ENCODE results near the gene MEI1. TPM values are rescaled to one million over a fixed set of nuclear protein-coding genes. Genes with fewer than 3 reads are reported as not detected.

Gene MEI1, protein sequence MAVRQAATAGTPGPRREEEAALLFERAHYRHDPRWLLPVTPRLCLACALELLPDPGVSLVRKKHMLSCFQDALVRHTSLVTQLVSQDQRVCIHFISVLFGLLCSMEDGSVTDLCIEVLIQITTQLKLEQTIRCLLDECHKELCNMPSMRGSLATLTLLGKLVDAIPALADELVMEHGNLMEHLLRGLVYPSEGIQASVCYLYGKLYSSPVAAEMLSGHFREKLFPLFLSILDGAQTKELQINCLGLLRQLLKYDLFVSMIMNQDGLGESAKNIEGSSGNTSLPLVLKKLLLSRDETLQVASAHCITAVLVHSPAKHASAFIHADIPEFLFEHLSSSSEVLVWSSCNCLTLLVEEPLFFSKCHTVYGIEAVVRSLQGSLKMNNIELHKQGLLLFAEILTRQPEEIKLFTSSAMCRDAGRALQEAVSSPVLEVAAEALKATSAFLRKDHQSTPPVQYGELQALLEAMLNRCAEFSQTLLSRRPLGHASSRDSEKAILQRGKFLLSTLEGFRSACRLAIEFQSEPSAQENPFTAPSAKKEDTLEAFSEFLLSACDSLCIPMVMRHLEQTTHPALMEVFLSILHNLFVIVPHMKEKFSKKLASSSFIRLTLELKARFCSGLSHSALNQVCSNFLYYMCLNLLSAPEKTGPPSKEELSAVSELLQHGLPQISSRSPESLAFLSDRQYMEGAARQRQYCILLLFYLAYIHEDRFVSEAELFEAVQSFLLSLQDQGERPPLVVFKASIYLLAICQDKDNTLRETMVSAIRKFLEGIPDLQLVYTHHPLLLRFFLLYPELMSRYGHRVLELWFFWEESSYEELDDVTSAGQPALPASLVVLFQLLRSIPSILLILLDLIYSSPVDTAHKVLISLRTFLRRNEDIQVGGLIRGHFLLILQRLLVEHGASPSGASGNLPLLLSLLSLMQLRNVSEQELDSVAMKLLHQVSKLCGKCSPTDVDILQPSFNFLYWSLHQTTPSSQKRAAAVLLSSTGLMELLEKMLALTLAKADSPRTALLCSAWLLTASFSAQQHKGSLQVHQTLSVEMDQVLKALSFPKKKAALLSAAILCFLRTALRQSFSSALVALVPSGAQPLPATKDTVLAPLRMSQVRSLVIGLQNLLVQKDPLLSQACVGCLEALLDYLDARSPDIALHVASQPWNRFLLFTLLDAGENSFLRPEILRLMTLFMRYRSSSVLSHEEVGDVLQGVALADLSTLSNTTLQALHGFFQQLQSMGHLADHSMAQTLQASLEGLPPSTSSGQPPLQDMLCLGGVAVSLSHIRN
- total RNA-seq (2022), result not detected in 2 replicates
- Bru-seq, nascent RNA, result percentile 7 among the genes with signal in this experiment
- BruChase-seq, experiment 1, labeled RNA remaining after a 2-hour chase, result percentile 4 among the genes with signal in this experiment
- percentile 5 among the genes with signal in this experiment for BruChase-seq, experiment 2, labeled RNA remaining after a 6-hour chase
- long read RNA-seq, result 0 reads

DNA sequence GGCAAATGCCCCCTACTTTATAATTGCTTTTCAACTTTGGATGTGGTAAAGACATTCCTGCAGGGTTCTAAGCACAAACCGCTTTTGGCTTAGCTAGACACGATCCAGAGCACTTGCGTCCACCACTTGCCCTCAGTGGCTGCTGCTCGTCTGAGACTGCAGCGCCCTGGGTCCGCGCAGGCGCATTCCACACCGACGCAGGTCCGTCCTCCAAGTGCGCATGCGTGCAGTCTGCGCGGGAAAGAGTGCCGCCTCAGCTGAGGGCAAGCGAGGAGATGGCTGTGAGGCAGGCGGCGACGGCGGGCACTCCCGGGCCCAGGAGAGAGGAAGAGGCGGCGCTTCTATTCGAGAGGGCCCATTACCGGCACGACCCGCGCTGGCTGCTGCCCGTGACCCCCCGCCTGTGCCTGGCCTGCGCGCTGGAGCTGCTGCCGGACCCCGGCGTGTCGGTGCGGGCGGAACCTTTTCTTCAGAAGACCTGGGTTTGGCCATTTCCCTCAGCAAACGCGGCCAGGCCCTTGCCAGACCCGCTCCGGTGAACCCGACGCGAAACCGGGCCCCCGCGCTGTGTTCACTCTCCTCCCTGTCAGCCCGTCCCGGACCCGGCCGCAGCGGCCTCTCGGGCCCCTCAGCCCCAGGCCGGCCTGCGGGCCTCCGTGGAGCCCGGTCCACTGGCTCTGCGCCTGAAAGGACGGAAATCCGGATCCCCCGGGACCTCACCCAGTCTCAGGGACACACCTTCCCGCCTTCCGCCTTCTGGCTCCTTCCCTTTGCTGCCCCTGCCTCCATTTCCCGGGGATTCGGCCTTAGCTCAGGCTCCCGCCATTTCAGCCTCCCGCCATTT is at the start of gene MEI1:
Gene MEI1, plus strand, starts transcription at position 240 of the 844 bp plus-strand sequence. Its CDS starts 36 bp downstream, at position 276.
- CTCF ChIA-PET, result interaction anchor here (0.6 to 1.2 kb wide), 2 partner anchors 32 to 43 kb away, joined by 3 to 5 read pairs; no protein-coding TSS in a partner anchor
- intact Hi-C loops (cut with micrococcal nuclease; ENCODE audit: unreplicated experiment), result no loop called here
- no peaks in the 10 kb centered on the region for H3K36me3 Mint-ChIP-seq (ENCODE audit: insufficient read depth, unreplicated experiment)
- H3K4me1 Mint-ChIP-seq (ENCODE audit: low read depth, unreplicated experiment), result no peaks in the 10 kb centered on the region
- Histone ChIP-seq H3K9me3 (no peaks in the 10 kb centered on the region), H3K27me3 (replicated peaks; ENCODE audit: control insufficient read depth, insufficient read depth, low read length) (no peaks in the 10 kb centered on the region), H3K36me3 (ENCODE audit: control insufficient read depth, insufficient read depth, low read length) (no peaks in the 10 kb centered on the region), H3K4me1 (peaks cover 12% of the 10 kb centered on the region), H3K4me3 (ENCODE audit: low read depth, low read length) (no peak within 1 kb of the TSS)
- no peaks in the 10 kb centered on the region for H3K27me3 Mint-ChIP-seq (ENCODE audit: insufficient read depth, unreplicated experiment)
- DNase-seq, result no peak
- H3K4me3 Mint-ChIP-seq (ENCODE audit: unreplicated experiment), result no peak within 1 kb of the TSS
- no peak within 1 kb of the TSS for H3K27ac Mint-ChIP-seq (ENCODE audit: unreplicated experiment)
- POLR2A ChIA-PET, result interaction anchor here (0.6 kb wide), 1 partner anchor 81 kb away, joined by 5 read pairs; no protein-coding TSS in a partner anchor
- TF ChIP-seq, protein P1, sequence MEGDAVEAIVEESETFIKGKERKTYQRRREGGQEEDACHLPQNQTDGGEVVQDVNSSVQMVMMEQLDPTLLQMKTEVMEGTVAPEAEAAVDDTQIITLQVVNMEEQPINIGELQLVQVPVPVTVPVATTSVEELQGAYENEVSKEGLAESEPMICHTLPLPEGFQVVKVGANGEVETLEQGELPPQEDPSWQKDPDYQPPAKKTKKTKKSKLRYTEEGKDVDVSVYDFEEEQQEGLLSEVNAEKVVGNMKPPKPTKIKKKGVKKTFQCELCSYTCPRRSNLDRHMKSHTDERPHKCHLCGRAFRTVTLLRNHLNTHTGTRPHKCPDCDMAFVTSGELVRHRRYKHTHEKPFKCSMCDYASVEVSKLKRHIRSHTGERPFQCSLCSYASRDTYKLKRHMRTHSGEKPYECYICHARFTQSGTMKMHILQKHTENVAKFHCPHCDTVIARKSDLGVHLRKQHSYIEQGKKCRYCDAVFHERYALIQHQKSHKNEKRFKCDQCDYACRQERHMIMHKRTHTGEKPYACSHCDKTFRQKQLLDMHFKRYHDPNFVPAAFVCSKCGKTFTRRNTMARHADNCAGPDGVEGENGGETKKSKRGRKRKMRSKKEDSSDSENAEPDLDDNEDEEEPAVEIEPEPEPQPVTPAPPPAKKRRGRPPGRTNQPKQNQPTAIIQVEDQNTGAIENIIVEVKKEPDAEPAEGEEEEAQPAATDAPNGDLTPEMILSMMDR (IDR thresholded peaks at IDR 0.05; ENCODE audit: insufficient read depth in 1 of 2, low read depth in 1 of 2, low read length in 1 of 2, severe bottlenecking in 1 of 2, unreplicated experiment in 1 of 2), result no peak
- BruUV-seq (replicated peaks), result no TSS peak
- H3K9me3 Mint-ChIP-seq (ENCODE audit: unreplicated experiment), result no peaks in the 10 kb centered on the region

DNA sequence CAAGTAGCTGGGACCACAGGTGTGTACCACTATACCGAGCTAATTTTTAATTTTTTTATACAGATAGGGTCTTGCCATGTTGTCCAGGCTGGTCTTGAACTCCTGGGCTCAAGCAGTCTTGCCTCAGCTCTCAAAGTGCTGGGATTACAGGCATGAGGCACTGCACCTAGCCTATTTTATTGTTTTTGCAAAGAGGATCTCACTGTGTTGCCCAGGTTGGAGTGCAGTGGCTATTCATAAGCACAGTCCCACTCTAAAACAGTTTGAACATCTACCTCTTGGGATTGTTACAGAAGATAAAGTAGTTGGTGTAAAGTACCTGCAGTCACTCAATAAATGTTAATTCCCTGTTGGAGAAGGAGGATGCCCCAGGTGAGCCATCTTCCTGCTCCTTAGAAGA is 49.1 kb upstream of the MEI1 start:
- H3K4me1 ChIP-seq, result no peaks in the 10 kb centered on the region
- DNase-seq, result no peak
- peaks cover 5% of the 10 kb centered on the region for H3K36me3 ChIP-seq (ENCODE audit: control insufficient read depth, insufficient read depth, low read length)
- ChIA-PET POLR2A (no interaction called here), CTCF (no interaction called here)
- Mint-ChIP-seq H3K9me3 (ENCODE audit: unreplicated experiment) (no peaks in the 10 kb centered on the region), H3K36me3 (ENCODE audit: insufficient read depth, unreplicated experiment) (peaks cover 98% of the 10 kb centered on the region), H3K4me3 (ENCODE audit: unreplicated experiment) (no peak overlapping the region), H3K27ac (ENCODE audit: unreplicated experiment) (no peak overlapping the region), H3K4me1 (ENCODE audit: low read depth, unreplicated experiment) (no peaks in the 10 kb centered on the region), H3K27me3 (ENCODE audit: insufficient read depth, unreplicated experiment) (no peaks in the 10 kb centered on the region)
- no peaks in the 10 kb centered on the region for H3K9me3 ChIP-seq
- TF ChIP-seq, protein P1 (IDR thresholded peaks at IDR 0.05; ENCODE audit: insufficient read depth in 1 of 2, low read depth in 1 of 2, low read length in 1 of 2, severe bottlenecking in 1 of 2, unreplicated experiment in 1 of 2), result no peak
- no peak overlapping the region for H3K4me3 ChIP-seq (ENCODE audit: low read depth, low read length)
- no peaks in the 10 kb centered on the region for H3K27me3 ChIP-seq (replicated peaks; ENCODE audit: control insufficient read depth, insufficient read depth, low read length)
- intact Hi-C loops (cut with micrococcal nuclease; ENCODE audit: unreplicated experiment), result no loop called here
- no TSS peak for BruUV-seq (replicated peaks)
